Parathyroid adenoma (tissue), 2 donors: ENCODE data around the gene WNT11.

Experiments used
- H2AFZ ChIP-seq: fragments of 300-600 bp; sonication (generic); one replicate; pipeline ENCODE4 v1.7.0; 2017; ENCODE audit warnings: antibody characterized with exemption, mild to moderate bottlenecking
- H3K27ac ChIP-seq: fragments of 300-600 bp; sonication (generic); one replicate; pipeline ENCODE4 v1.7.0; 2017
- H3K27me3 ChIP-seq: fragments of 300-600 bp; sonication (generic); one replicate; pipeline ENCODE4 v1.7.0; 2017; ENCODE audit warnings: low read length; ENCODE audit not compliant: control insufficient read depth, insufficient read depth
- H3K36me3 ChIP-seq: fragments of 300-600 bp; sonication (generic); one replicate; pipeline ENCODE4 v1.7.0; 2017; ENCODE audit warnings: low read length; ENCODE audit not compliant: control insufficient read depth, insufficient read depth
- H3K4me1 ChIP-seq: fragments of 300-600 bp; sonication (generic); one replicate; pipeline ENCODE4 v1.7.0; 2017; ENCODE audit warnings: control low read depth
- H3K4me2 ChIP-seq: fragments of 300-600 bp; sonication (generic); one replicate; pipeline ENCODE4 v1.7.0; 2017; ENCODE audit warnings: low read length
- H3K4me3 ChIP-seq: fragments of 300-600 bp; sonication (generic); one replicate; pipeline ENCODE4 v1.7.0; 2017; ENCODE audit warnings: low read depth, low read length
- H3K79me2 ChIP-seq: fragments of 300-600 bp; sonication (generic); one replicate; pipeline ENCODE4 v1.7.0; 2017; ENCODE audit warnings: control low read depth
- H3K9ac ChIP-seq: fragments of 300-600 bp; sonication (generic); one replicate; pipeline ENCODE4 v1.7.0; 2017; ENCODE audit warnings: mild to moderate bottlenecking
- H3K9me3 ChIP-seq: fragments of 300-600 bp; sonication (generic); one replicate; pipeline ENCODE4 v1.7.0; 2017; ENCODE audit warnings: low read length; ENCODE audit not compliant: control insufficient read depth
- TF ChIP-seq, protein P1 (sequence below): fragments of 300-600 bp; sonication (generic); IDR thresholded peaks from one replicate; pipeline ENCODE4 v1.7.0; 2017; ENCODE audit warnings: antibody characterized with exemption, mild to moderate bottlenecking
- donor health status: primary hyperparathyroidism.

Gene WNT11

DNA sequence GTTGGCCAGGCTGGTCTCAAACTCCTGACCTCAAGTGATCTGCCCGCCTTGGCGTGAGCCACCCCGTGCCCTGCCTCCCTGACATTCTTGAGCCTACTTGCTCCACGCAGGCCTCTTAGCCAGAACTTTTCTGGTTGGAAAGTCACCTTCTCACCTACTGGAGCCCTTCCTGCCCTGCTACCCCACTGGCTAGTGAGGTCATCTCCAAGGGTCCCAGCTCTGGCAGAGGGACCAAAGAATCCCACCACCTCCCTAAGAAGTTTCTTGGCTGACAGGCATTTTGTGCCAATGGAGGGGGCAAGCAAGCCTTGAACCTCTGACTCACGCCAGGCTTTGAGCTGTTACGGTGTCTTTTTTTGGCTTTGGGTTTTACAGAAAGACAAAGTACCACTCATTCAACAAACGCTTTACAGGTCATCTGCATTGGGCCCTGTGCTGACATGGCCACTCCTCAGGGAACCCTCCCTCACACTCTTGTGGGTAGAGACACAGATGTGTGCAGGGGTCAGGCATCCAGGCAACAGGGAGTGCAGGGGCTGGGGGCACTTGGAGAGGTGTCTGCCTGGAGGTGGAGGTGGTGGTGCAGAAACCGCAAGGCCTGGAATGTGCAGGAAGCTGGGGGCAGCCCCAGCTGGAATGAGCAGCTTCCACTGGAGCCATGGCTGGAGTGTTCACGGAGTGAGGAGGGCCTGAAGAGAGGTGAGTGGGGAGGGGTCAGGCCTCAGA lies 27.1 kb upstream of the WNT11 start:
- Histone ChIP-seq H3K79me2 (no peaks in the 10 kb centered on the region), H3K27me3 (no peaks in the 10 kb centered on the region), H3K4me2 (no peak overlapping the region), H3K9me3 (no peaks in the 10 kb centered on the region), H2AFZ (no peak overlapping the region), H3K9ac (no peak overlapping the region), H3K4me3 (no peak overlapping the region), H3K36me3 (no peaks in the 10 kb centered on the region), H3K27ac (no peak overlapping the region), H3K4me1 (no peaks in the 10 kb centered on the region)
- TF ChIP-seq, protein P1, sequence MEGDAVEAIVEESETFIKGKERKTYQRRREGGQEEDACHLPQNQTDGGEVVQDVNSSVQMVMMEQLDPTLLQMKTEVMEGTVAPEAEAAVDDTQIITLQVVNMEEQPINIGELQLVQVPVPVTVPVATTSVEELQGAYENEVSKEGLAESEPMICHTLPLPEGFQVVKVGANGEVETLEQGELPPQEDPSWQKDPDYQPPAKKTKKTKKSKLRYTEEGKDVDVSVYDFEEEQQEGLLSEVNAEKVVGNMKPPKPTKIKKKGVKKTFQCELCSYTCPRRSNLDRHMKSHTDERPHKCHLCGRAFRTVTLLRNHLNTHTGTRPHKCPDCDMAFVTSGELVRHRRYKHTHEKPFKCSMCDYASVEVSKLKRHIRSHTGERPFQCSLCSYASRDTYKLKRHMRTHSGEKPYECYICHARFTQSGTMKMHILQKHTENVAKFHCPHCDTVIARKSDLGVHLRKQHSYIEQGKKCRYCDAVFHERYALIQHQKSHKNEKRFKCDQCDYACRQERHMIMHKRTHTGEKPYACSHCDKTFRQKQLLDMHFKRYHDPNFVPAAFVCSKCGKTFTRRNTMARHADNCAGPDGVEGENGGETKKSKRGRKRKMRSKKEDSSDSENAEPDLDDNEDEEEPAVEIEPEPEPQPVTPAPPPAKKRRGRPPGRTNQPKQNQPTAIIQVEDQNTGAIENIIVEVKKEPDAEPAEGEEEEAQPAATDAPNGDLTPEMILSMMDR = no peak

DNA sequence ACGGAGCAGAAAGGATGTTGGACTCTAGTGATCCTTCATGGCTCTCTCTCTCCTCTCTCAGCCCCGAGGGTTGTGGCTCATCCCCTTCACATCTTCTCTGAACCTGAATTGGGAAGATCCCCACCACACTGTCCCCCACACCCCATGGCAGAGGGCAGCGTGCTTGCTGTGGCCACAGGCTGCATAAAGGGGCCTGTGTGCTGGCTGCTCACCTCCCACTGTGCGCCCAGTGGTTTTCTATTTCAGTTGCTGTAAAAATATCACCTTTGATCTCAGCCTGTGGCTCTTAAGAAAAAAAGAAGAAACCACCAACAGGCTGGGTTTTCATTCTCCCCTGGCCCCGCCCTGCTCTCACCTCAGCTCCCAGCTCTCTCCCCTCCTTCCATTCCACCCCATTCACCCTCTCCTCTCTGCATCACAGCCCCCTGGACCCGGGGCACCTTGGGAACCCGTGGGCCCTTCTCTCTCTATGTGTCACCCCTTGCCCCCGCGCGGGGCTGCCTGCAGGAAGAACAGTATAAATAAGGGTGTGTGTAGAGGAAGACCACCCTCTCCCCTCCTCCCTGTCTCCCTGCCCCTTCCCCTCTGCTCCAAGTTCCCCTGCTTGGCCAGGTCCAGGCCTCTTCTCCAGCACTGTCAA lies 25.8 kb upstream of the WNT11 start:
- Histone ChIP-seq H3K9me3 (no peaks in the 10 kb centered on the region), H3K27ac (no peak overlapping the region)

DNA sequence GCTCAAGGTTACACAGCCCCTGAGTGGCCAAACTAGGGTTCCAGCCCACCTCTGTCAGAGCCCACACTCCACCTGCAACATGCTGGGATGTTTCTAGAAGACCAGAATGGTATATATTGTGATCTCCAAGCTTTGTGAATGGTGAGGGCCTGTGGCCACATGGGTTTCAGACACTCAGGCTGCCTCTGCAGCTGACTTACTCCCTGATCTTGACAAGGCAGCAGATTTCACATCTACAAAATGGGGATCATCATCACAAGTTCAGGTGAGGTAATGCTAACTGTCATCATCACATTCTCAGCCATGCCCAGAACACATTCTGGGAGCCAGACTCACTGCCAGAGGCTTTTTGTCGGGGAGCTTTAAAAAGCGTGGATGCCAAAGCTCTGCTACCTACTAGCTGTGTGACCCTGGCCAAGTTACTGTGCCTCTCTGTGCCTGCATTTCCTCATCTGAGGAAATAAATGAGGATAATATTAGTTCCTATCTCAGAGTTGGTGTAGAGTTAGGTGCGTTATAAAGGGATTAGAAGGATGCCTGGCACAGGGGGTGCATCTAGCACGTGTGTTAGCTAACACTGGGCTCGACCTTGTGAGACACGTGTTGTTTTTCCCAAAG lies 24.9 kb upstream of the WNT11 start:
- no peak overlapping the region for H3K4me2 ChIP-seq
- no peaks in the 10 kb centered on the region for H3K9me3 ChIP-seq
- H3K27me3 ChIP-seq = no peaks in the 10 kb centered on the region
- H2AFZ ChIP-seq = no peak overlapping the region
- H3K27ac ChIP-seq = no peak overlapping the region
- no peaks in the 10 kb centered on the region for H3K79me2 ChIP-seq
- no peak overlapping the region for H3K9ac ChIP-seq
- TF ChIP-seq, protein P1 = no peak
- no peak overlapping the region for H3K4me3 ChIP-seq
- H3K4me1 ChIP-seq = no peaks in the 10 kb centered on the region
- H3K36me3 ChIP-seq = no peaks in the 10 kb centered on the region

More for the DNA sequence above, 25.8 kb upstream of the WNT11 start:
- Histone ChIP-seq H3K36me3 (no peaks in the 10 kb centered on the region), H3K79me2 (no peaks in the 10 kb centered on the region), H3K4me3 (no peak overlapping the region), H2AFZ (no peak overlapping the region), H3K4me1 (no peaks in the 10 kb centered on the region), H3K4me2 (no peak overlapping the region), H3K9ac (no peak overlapping the region), H3K27me3 (no peaks in the 10 kb centered on the region)
- TF ChIP-seq, protein P1 = no peak

DNA sequence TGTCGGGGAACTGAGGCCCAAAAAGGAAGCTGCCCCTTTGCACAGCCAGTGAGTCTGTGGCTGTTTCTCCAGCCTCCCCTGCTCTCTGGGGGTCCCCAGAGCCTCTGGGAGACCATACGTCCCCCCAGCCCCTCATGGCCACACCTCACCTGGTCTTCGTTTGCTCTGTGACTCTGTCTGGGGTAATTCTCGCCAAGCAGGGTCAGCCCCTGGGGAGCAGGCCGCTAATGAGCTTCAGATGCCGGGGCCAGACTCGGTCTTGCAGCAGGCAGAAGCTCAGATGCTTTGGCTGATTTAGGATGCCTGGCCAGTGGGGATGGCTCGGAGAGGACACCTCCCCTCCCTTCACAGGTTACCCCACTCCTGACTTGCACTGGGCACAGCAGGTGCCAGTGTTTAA lies 24.1 kb upstream of the WNT11 start:
- H3K4me3 ChIP-seq = no peak overlapping the region
- H3K9ac ChIP-seq = no peak overlapping the region
- TF ChIP-seq, protein P1 = no peak
- no peak overlapping the region for H3K27ac ChIP-seq
- H2AFZ ChIP-seq = no peak overlapping the region
- no peaks in the 10 kb centered on the region for H3K79me2 ChIP-seq
- H3K27me3 ChIP-seq = no peaks in the 10 kb centered on the region
- no peaks in the 10 kb centered on the region for H3K4me1 ChIP-seq
- no peaks in the 10 kb centered on the region for H3K9me3 ChIP-seq
- no peaks in the 10 kb centered on the region for H3K36me3 ChIP-seq
- H3K4me2 ChIP-seq = no peak overlapping the region
